HEK293T (cell line): ENCODE measurements around the gene SSH3.

ENCODE experiments used
- ARNT ChIP-seq: fragments of 450-650 bp; IDR thresholded peaks from 2 replicates; pipeline ENCODE4 v1.6.1; 2017; ENCODE audit warnings: mild to moderate bottlenecking
- FOXA1 ChIP-seq: fragments of 450-650 bp; IDR thresholded peaks from 2 replicates; pipeline ENCODE4 v1.6.1; 2016; ENCODE audit warnings: mild to moderate bottlenecking
- FOXK2 ChIP-seq: fragments of 450-650 bp; IDR thresholded peaks from 2 replicates; pipeline ENCODE4 v1.6.1; 2016; ENCODE audit warnings: mild to moderate bottlenecking
- FOXM1 ChIP-seq: fragments of 450-650 bp; IDR thresholded peaks from 2 replicates; pipeline ENCODE4 v1.6.1; 2017; ENCODE audit warnings: mild to moderate bottlenecking, borderline replicate concordance
- L3MBTL2 ChIP-seq: fragments of 450-650 bp; conservative IDR thresholded peaks from 2 replicates; pipeline ENCODE4 v1.6.1; 2016; ENCODE audit warnings: mild to moderate bottlenecking
- SP1 ChIP-seq: fragments of 450-650 bp; IDR thresholded peaks from 2 replicates; pipeline ENCODE4 v1.6.1; 2017

DNA sequence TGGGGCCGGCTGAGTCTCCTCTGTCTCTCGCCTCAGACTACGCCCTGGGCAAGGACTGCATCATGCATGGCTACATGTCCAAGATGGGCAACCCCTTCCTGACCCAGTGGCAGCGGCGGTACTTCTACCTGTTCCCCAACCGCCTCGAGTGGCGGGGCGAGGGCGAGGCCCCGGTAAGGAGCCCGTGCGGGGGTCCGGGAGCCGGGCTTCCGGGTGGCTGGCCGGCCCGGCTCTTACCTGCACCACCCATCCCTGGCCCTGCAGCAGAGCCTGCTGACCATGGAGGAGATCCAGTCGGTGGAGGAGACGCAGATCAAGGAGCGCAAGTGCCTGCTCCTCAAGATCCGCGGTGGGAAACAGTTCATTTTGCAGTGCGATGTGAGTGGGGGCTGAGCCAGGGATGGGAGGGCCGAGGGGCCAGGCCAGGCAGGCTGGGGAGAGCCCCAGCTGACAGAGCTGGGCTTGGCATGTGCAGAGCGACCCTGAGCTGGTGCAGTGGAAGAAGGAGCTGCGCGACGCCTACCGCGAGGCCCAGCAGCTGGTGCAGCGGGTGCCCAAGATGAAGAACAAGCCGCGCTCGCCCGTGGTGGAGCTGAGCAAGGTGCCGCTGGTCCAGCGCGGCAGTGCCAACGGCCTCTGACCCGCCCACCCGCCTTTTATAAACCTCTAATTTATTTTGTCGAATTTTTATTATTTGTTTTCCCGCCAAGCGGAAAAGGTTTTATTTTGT lies 18.4 kb upstream of the SSH3 start:
- no peak for TF ChIP-seq FOXA1
- TF ChIP-seq ARNT, result no peak
- TF ChIP-seq FOXK2, result no peak
- no peak for TF ChIP-seq SP1
- TF ChIP-seq FOXM1, result no peak
- TF ChIP-seq L3MBTL2, result no peak
